GM12873 (cell line): ENCODE measurements around the gene GAGE12G.
"Not testable (repeated sequence)": the region's sequence is repeated elsewhere in the genome, so short reads cannot be mapped to it uniquely, and the experiment has no call there.

ENCODE experiments used
- CTCF ChIP-seq: IDR thresholded peaks from 2 replicates; pipeline ENCODE4 v1.5.1; 2012; ENCODE audit warnings: low read depth, mild to moderate bottlenecking, moderate library complexity, low read length, control low read depth; ENCODE audit not compliant: insufficient read depth; ENCODE audit errors: missing control alignments

The GAGE12G gene

GRCh38 chrX:49598720-49599119 lies 28.5 kb downstream of the GAGE12G start, which contains the start of gene GAGE1:
TSS of gene GAGE1 (plus strand) at chrX:49599020. CDS start at chrX:49600175, 1,155 bp downstream.
- TF ChIP-seq CTCF: not testable (repeated sequence)

- no peak for TF ChIP-seq CTCF
Observed at GRCh38 chrX:49610718-49611310, 40.6 kb downstream of the GAGE12G start.

GRCh38 chrX:49618574-49618973 lies 48.4 kb downstream of the GAGE12G start:
- no peak for TF ChIP-seq CTCF
